ENCODE data around the gene ZNF236. TPM values are rescaled to one million over a fixed set of nuclear protein-coding genes. Genes with fewer than 3 reads are reported as not detected.

Gene ZNF236
- total RNA-seq, 1 donor from 2014 or later, result 18.4 TPM

- H3K4me3 Mint-ChIP-seq, result peak overlapping the region; percentile 93
- no peaks in the 10 kb centered on the region for H3K27me3 Mint-ChIP-seq (ENCODE audit: low read depth)
- H3K27ac Mint-ChIP-seq (ENCODE audit: unreplicated experiment), result peak overlapping the region; percentile 93
- no peaks in the 10 kb centered on the region for H3K9me3 Mint-ChIP-seq
- H3K36me3 Mint-ChIP-seq (ENCODE audit: low read depth), result peaks cover 8% of the 10 kb centered on the region
- TF ChIP-seq, protein P1, sequence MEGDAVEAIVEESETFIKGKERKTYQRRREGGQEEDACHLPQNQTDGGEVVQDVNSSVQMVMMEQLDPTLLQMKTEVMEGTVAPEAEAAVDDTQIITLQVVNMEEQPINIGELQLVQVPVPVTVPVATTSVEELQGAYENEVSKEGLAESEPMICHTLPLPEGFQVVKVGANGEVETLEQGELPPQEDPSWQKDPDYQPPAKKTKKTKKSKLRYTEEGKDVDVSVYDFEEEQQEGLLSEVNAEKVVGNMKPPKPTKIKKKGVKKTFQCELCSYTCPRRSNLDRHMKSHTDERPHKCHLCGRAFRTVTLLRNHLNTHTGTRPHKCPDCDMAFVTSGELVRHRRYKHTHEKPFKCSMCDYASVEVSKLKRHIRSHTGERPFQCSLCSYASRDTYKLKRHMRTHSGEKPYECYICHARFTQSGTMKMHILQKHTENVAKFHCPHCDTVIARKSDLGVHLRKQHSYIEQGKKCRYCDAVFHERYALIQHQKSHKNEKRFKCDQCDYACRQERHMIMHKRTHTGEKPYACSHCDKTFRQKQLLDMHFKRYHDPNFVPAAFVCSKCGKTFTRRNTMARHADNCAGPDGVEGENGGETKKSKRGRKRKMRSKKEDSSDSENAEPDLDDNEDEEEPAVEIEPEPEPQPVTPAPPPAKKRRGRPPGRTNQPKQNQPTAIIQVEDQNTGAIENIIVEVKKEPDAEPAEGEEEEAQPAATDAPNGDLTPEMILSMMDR (conservative IDR thresholded peaks at IDR 0.05), result no peak
- DNase-seq (ENCODE audit: low read depth, low spot score), result peak; percentile 26
- H3K4me1 Mint-ChIP-seq, result peaks cover 48% of the 10 kb centered on the region
Measured at GRCh38 chr18:76821875-76822505, 367 bp upstream of the ZNF236 start.

DNA sequence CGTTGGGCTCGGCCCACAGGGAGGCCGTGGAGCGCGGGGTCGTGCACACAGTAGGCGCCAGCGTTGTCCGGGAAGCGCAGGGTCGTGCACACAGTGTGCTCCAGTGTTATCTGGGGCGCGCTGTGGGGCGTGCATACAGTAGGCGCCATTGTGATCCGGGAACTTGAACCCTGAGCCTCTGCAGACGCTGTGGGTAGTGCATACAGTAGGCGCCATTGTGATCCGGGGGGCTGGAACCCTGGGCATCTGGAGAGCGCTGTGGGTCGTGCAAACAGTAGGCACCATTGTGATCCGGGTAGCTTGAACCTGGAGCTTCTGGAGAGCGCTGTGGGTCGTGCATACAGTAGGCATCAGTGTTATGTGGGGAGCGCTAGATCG is 793 bp downstream of the ZNF236 start:
- no peaks in the 10 kb centered on the region for H3K9me3 Mint-ChIP-seq
- TF ChIP-seq, protein P1 (conservative IDR thresholded peaks at IDR 0.05), result no peak
- H3K4me3 Mint-ChIP-seq, result peak overlapping the region; percentile 91
- peak overlapping the region; percentile 93 for H3K27ac Mint-ChIP-seq (ENCODE audit: unreplicated experiment)
- H3K27me3 Mint-ChIP-seq (ENCODE audit: low read depth), result no peaks in the 10 kb centered on the region
- peaks cover 5% of the 10 kb centered on the region for H3K36me3 Mint-ChIP-seq (ENCODE audit: low read depth)
- peaks cover 56% of the 10 kb centered on the region for H3K4me1 Mint-ChIP-seq
- DNase-seq (ENCODE audit: low read depth, low spot score), result no peak

GRCh38 chr18:76823587-76824011 is 1.2 kb downstream of the ZNF236 start:
- H3K9me3 Mint-ChIP-seq, result no peaks in the 10 kb centered on the region
- H3K4me1 Mint-ChIP-seq, result peaks cover 52% of the 10 kb centered on the region
- H3K27ac Mint-ChIP-seq (ENCODE audit: unreplicated experiment), result peak overlapping the region; percentile 93
- TF ChIP-seq, protein P1 (conservative IDR thresholded peaks at IDR 0.05), result peak; percentile 51
- no peaks in the 10 kb centered on the region for H3K27me3 Mint-ChIP-seq (ENCODE audit: low read depth)
- peaks cover 3% of the 10 kb centered on the region for H3K36me3 Mint-ChIP-seq (ENCODE audit: low read depth)
- H3K4me3 Mint-ChIP-seq, result peak overlapping the region; percentile 91
- peak; percentile 29 for DNase-seq (ENCODE audit: low read depth, low spot score)

- Mint-ChIP-seq H3K4me1 (peaks cover 48% of the 10 kb centered on the region), H3K4me3 (peak overlapping the region; percentile 91), H3K9me3 (no peaks in the 10 kb centered on the region), H3K36me3 (ENCODE audit: low read depth) (peaks cover 3% of the 10 kb centered on the region), H3K27ac (ENCODE audit: unreplicated experiment) (no peak overlapping the region), H3K27me3 (ENCODE audit: low read depth) (no peaks in the 10 kb centered on the region)
- TF ChIP-seq, protein P1 (conservative IDR thresholded peaks at IDR 0.05), result no peak
- DNase-seq (ENCODE audit: low read depth, low spot score), result no peak
Measured at GRCh38 chr18:76824145-76824676, 1.9 kb downstream of the ZNF236 start.

DNA sequence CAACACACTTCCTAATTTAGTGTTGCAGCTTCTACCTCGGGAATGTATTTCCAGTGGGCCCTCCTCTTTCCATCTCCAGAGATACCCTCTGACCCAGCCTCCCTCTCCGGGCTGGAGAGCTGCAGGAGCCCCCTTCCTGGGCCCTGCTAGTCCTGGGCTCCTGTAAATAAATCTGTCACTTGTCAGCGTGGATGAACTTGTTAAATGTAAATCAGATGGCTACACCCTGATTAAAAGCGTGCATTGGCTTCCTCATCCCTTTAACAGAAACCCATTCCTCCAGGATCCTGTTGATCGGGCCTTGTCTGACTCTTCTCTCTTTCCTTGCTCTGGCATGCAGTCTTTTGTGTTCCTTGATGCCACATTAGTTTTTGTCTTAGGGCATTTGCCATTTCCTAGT is 2.4 kb downstream of the ZNF236 start:
- peak overlapping the region; percentile 91 for H3K4me3 Mint-ChIP-seq
- peaks cover 46% of the 10 kb centered on the region for H3K4me1 Mint-ChIP-seq
- DNase-seq (ENCODE audit: low read depth, low spot score), result no peak
- H3K9me3 Mint-ChIP-seq, result no peaks in the 10 kb centered on the region
- H3K36me3 Mint-ChIP-seq (ENCODE audit: low read depth), result peaks cover 3% of the 10 kb centered on the region
- H3K27me3 Mint-ChIP-seq (ENCODE audit: low read depth), result no peaks in the 10 kb centered on the region
- H3K27ac Mint-ChIP-seq (ENCODE audit: unreplicated experiment), result no peak overlapping the region
- TF ChIP-seq, protein P1 (conservative IDR thresholded peaks at IDR 0.05), result no peak
